Measurements from ENCODE around the gene ADM5.

Gene ADM5

GRCh38 chr19:49658566-49659442, 30.6 kb upstream of the ADM5 start:
- no peak for DNase-seq (ENCODE audit: low spot score)

GRCh38 chr19:49660338-49660961, 28.9 kb upstream of the ADM5 start:
- DNase-seq (ENCODE audit: low spot score), result no peak

- no peak for DNase-seq (ENCODE audit: low spot score)
Observed at GRCh38 chr19:49662011-49662410, 27.4 kb upstream of the ADM5 start.

GRCh38 chr19:49663224-49663623, 26.2 kb upstream of the ADM5 start:
- no peak for DNase-seq (ENCODE audit: low spot score)

GRCh38 chr19:49664171-49665035, 25.0 kb upstream of the ADM5 start:
- peak; percentile 93 for DNase-seq (ENCODE audit: low spot score)

- DNase-seq (ENCODE audit: low spot score), result no peak
Observed at GRCh38 chr19:49665036-49665350, 24.4 kb upstream of the ADM5 start.

GRCh38 chr19:49665351-49666119, 23.9 kb upstream of the ADM5 start, which contains the start of the genes BCL2L12 and IRF3:
TSS of gene BCL2L12 (plus strand) at chr19:49665933. CDS start at chr19:49666693, 760 bp downstream.
TSS of gene IRF3 (minus strand) at chr19:49665857. CDS start at chr19:49664838, 1,019 bp downstream.
- peak; percentile 94 for DNase-seq (ENCODE audit: low spot score)

- DNase-seq (ENCODE audit: low spot score), result no peak
Observed at GRCh38 chr19:49666120-49666444, 23.3 kb upstream of the ADM5 start.

- no peak for DNase-seq (ENCODE audit: low spot score)
Observed at GRCh38 chr19:49667473-49667872, 21.9 kb upstream of the ADM5 start.

- no peak for DNase-seq (ENCODE audit: low spot score)
Observed at GRCh38 chr19:49669516-49669915, 19.9 kb upstream of the ADM5 start.

- peak; percentile 84 for DNase-seq (ENCODE audit: low spot score)
Observed at GRCh38 chr19:49672131-49672919, 17.1 kb upstream of the ADM5 start.

- peak; percentile 92 for DNase-seq (ENCODE audit: low spot score)
Observed at GRCh38 chr19:49676136-49676783, 13.1 kb upstream of the ADM5 start.

- DNase-seq (ENCODE audit: low spot score), result peak; percentile 100
Observed at GRCh38 chr19:49676784-49677230, 12.6 kb upstream of the ADM5 start.

GRCh38 chr19:49677231-49677900, 12.0 kb upstream of the ADM5 start, which contains the start of gene PRMT1:
TSS of gene PRMT1 (plus strand) at chr19:49677271. CDS start at chr19:49677281, 10 bp downstream.
- DNase-seq (ENCODE audit: low spot score), result no peak

- peak; percentile 64 for DNase-seq (ENCODE audit: low spot score)
Observed at GRCh38 chr19:49677901-49678674, 11.3 kb upstream of the ADM5 start.

GRCh38 chr19:49678985-49679770, 10.2 kb upstream of the ADM5 start:
- no peak for DNase-seq (ENCODE audit: low spot score)

- DNase-seq (ENCODE audit: low spot score), result no peak
Observed at GRCh38 chr19:49679771-49680413, 9.5 kb upstream of the ADM5 start.

All from Ammon's horn (tissue), 1 donor.